ENCODE results near the gene AR.

Gene AR

GRCh38 chrX:67543818-67544217 is at the start of gene AR:
Gene AR, plus strand, starts transcription at chrX:67544021. Its CDS starts 1,126 bp downstream, at chrX:67545147.
- TF ChIP-seq CTCF (IDR thresholded peaks at IDR 0.05; ENCODE audit: insufficient read depth, low read length, poor library complexity, severe bottlenecking) = no peak
- Histone ChIP-seq H3K4me3 (replicated peaks; ENCODE audit: low read depth, low read length) (no peak within 1 kb of the TSS), H3K36me3 (ENCODE audit: control insufficient read depth, insufficient read depth, low read length) (no peaks in the 10 kb centered on the region), H3K27me3 (replicated peaks; ENCODE audit: control insufficient read depth, insufficient read depth, low read length) (no peaks in the 10 kb centered on the region)
- no peak for DNase-seq (ENCODE audit: extremely low read depth, insufficient read length)

- no peak overlapping the region for H3K4me3 ChIP-seq (replicated peaks; ENCODE audit: low read depth, low read length)
- TF ChIP-seq CTCF (IDR thresholded peaks at IDR 0.05; ENCODE audit: insufficient read depth, low read length, poor library complexity, severe bottlenecking) = no peak
- DNase-seq (ENCODE audit: extremely low read depth, insufficient read length) = no peak
- no peaks in the 10 kb centered on the region for H3K36me3 ChIP-seq (ENCODE audit: control insufficient read depth, insufficient read depth, low read length)
- H3K27me3 ChIP-seq (replicated peaks; ENCODE audit: control insufficient read depth, insufficient read depth, low read length) = no peaks in the 10 kb centered on the region
Measured at GRCh38 chrX:67500617-67501016, 43.2 kb upstream of the AR start.

GRCh38 chrX:67503004-67503403 is 40.8 kb upstream of the AR start:
- H3K27me3 ChIP-seq (replicated peaks; ENCODE audit: control insufficient read depth, insufficient read depth, low read length) = no peaks in the 10 kb centered on the region
- DNase-seq (ENCODE audit: extremely low read depth, insufficient read length) = no peak
- no peaks in the 10 kb centered on the region for H3K36me3 ChIP-seq (ENCODE audit: control insufficient read depth, insufficient read depth, low read length)
- no peak for TF ChIP-seq CTCF (IDR thresholded peaks at IDR 0.05; ENCODE audit: insufficient read depth, low read length, poor library complexity, severe bottlenecking)
- H3K4me3 ChIP-seq (replicated peaks; ENCODE audit: low read depth, low read length) = no peak overlapping the region

- no peak for TF ChIP-seq CTCF (IDR thresholded peaks at IDR 0.05; ENCODE audit: insufficient read depth, low read length, poor library complexity, severe bottlenecking)
- no peak overlapping the region for H3K4me3 ChIP-seq (replicated peaks; ENCODE audit: low read depth, low read length)
- DNase-seq (ENCODE audit: extremely low read depth, insufficient read length) = no peak
- H3K27me3 ChIP-seq (replicated peaks; ENCODE audit: control insufficient read depth, insufficient read depth, low read length) = no peaks in the 10 kb centered on the region
- no peaks in the 10 kb centered on the region for H3K36me3 ChIP-seq (ENCODE audit: control insufficient read depth, insufficient read depth, low read length)
Measured at GRCh38 chrX:67503453-67503852, 40.4 kb upstream of the AR start.

- no peak for TF ChIP-seq CTCF (IDR thresholded peaks at IDR 0.05; ENCODE audit: insufficient read depth, low read length, poor library complexity, severe bottlenecking)
- Histone ChIP-seq H3K36me3 (ENCODE audit: control insufficient read depth, insufficient read depth, low read length) (no peaks in the 10 kb centered on the region), H3K27me3 (replicated peaks; ENCODE audit: control insufficient read depth, insufficient read depth, low read length) (no peaks in the 10 kb centered on the region), H3K4me3 (replicated peaks; ENCODE audit: low read depth, low read length) (no peak overlapping the region)
- no peak for DNase-seq (ENCODE audit: extremely low read depth, insufficient read length)
Measured at GRCh38 chrX:67520671-67521070, 23.1 kb upstream of the AR start.

GRCh38 chrX:67523002-67523681 is 20.7 kb upstream of the AR start:
- no peak overlapping the region for H3K4me3 ChIP-seq (replicated peaks; ENCODE audit: low read depth, low read length)
- H3K36me3 ChIP-seq (ENCODE audit: control insufficient read depth, insufficient read depth, low read length) = no peaks in the 10 kb centered on the region
- no peaks in the 10 kb centered on the region for H3K27me3 ChIP-seq (replicated peaks; ENCODE audit: control insufficient read depth, insufficient read depth, low read length)
- no peak for DNase-seq (ENCODE audit: extremely low read depth, insufficient read length)
- no peak for TF ChIP-seq CTCF (IDR thresholded peaks at IDR 0.05; ENCODE audit: insufficient read depth, low read length, poor library complexity, severe bottlenecking)
